Right lobe of liver (tissue), 6 donors: ENCODE measurements around the gene SORL1. TPM values are rescaled to one million over a fixed set of nuclear protein-coding genes. Genes with fewer than 3 reads are reported as not detected.

Experiments
- ATAC-seq, 4 donors: fragments of 200-7000 bp; cut with Tn5 transposase; one replicate each; pipeline ENCODE4 v1.9.1; 2020; ENCODE audit warnings: mild to moderate bottlenecking in 4 of 4, moderate library complexity in 4 of 4
- DNase-seq, 3 donors: peaks; one replicate each; pipeline ENCODE4 v3.0.0-alpha.2; 2020
- H3K27ac ChIP-seq, 3 donors: fragments of 200-600 bp; one replicate each; pipeline ENCODE4 v1.8.0; 2022
- H3K27me3 ChIP-seq, 2 donors: fragments of 200-600 bp; one replicate each; pipeline ENCODE4 v1.8.0; 2022
- H3K36me3 ChIP-seq, 4 donors: fragments of 200-600 bp; sonication (generic) in 1 of 4; one replicate each; pipeline versions ENCODE4 v1.5.1 to v1.8.0; 2017 to 2022; ENCODE audit warnings: control low read depth in 1 of 4
- H3K4me1 ChIP-seq, 4 donors: fragments of 200-600 bp; sonication (generic) in 1 of 4; one replicate each; pipeline versions ENCODE4 v1.5.1 to v1.8.0; 2017 to 2022; ENCODE audit warnings: control low read depth in 1 of 4
- H3K4me3 ChIP-seq, 3 donors: fragments of 200-600 bp; one replicate each; pipeline ENCODE4 v1.8.0; 2022
- H3K9me3 ChIP-seq, 4 donors: fragments of 200-600 bp; sonication (generic) in 1 of 4; one replicate each; pipeline versions ENCODE4 v1.5.1 to v1.8.0; 2017 to 2022; ENCODE audit warnings: control low read depth in 1 of 4
- CTCF ChIP-seq, 4 donors: fragments of 200-600 bp in 3 of 4; fragments of 450-650 bp in 1 of 4; IDR thresholded peaks; one replicate each; pipeline versions ENCODE4 v1.5.1 to v1.8.0; 2016 to 2022; ENCODE audit warnings: antibody characterized with exemption in 4 of 4, mild to moderate bottlenecking in 2 of 4
- POLR2A ChIP-seq: fragments of 450-650 bp; IDR thresholded peaks from one replicate; pipeline ENCODE4 v1.6.1; 2017; ENCODE audit warnings: antibody characterized with exemption, mild to moderate bottlenecking
- WGBS: methylation state at CpG from one replicate; pipeline ENCODE4 v1.1.6; 2018; ENCODE audit warnings: low coverage, low lambda C conversion rate; ENCODE audit not compliant: insufficient coverage; ENCODE audit errors: missing lambda C conversion rate; 5-methylcytosine and 5-hydroxymethylcytosine counted together
- intact Hi-C, 2 donors: fragments of 100-400 bp; cut with DNase I; formaldehyde crosslinking; loops; one replicate each; pipeline versions ENCODE4 v1.11.2 to v1.14.1; 2022
- total RNA-seq, 6 experiments: library from RNA; depleted of rRNA in 2 of 6; stranded (reverse); fragments of >200 nt in 2 of 6; fragmentation: NEBNext Ultra II Directional in 3 of 6; extraction: Animal tissue kit (Norgen Biotek cat#: 25700) in 3 of 6; gene quantifications; one replicate each; pipeline versions ENCODE4 v1.1.0 to v1.2.4, GENCODE V29; 2016 to 2023
- donor health status: DM: no; HTN: yes; CAD: no.
- donor health status: DM: no; HTN: no; CAD: no.
- donor health status: DM: no; HTN: no; CAD: no.
- donor health status: DM: no; HTN: yes; CAD: no.
- donor health status: DM: no; HTN: yes; CAD: no.

Gene SORL1
- total RNA-seq, 6 experiments from 2014 or later, result 45.2 to 137 (median 73.8) TPM

DNA sequence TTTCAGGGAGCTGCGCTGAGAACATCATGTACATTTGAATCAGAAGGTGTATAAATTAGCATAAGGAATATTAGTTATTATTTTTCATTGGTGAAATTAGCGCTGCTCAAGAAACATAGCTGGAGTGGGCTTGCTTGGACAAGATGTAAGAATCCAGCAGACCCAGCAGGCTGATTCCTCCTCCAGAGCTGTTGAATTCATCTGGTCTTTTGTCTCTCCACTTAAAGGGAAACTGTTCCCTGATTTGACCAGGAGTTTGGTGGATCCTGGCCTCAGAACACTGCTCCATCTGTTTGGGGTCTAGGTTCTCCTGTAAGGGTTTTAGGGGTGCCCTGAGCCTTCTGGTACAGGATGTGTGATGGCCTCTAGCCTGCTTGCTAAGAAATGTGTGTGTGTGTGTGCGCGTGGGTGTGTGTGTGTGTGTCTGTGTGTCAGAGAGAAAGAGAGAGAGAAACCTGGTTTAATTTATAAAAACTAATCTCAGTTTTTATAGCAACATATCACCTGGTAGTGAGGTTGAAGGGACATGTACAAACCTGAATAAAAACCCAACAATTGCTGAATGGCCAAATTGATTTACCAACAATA is 8.3 kb upstream of the SORL1 start:
- intact Hi-C loops, result loop anchor here in 1 of 2 donors (10.0 kb wide), 1 partner anchor 119 kb away; no protein-coding TSS in a partner anchor
- no peak for DNase-seq
- Histone ChIP-seq H3K4me3 (no peak overlapping the region), H3K4me1 (peaks cover 0 to 23% (median 0%) of the 10 kb centered on the region in 4 donors), H3K27ac (no peak overlapping the region), H3K27me3 (no peaks in the 10 kb centered on the region), H3K9me3 (no peaks in the 10 kb centered on the region), H3K36me3 (no peaks in the 10 kb centered on the region)
- WGBS, result 100% methylated on average over 2 of the region's 4 CpGs
- TF ChIP-seq CTCF (IDR thresholded peaks at IDR 0.05) (no peak), POLR2A (no peak)
- ATAC-seq, result no peak

- Histone ChIP-seq H3K4me3 (no peak overlapping the region), H3K27ac (no peak overlapping the region), H3K4me1 (peaks cover 0 to 28% (median 0%) of the 10 kb centered on the region in 4 donors), H3K36me3 (no peaks in the 10 kb centered on the region), H3K9me3 (no peaks in the 10 kb centered on the region), H3K27me3 (no peaks in the 10 kb centered on the region)
- TF ChIP-seq CTCF (IDR thresholded peaks at IDR 0.05) (no peak), POLR2A (no peak)
- no peak for ATAC-seq
- no peak for DNase-seq
- intact Hi-C loops, result loop anchor here in 1 of 2 donors (10.0 kb wide), 1 partner anchor 120 kb away; no protein-coding TSS in a partner anchor
- WGBS, result 70% methylated on average over 3 of the region's 3 CpGs
Observed at GRCh38 chr11:121444526-121444925, 7.6 kb upstream of the SORL1 start.

DNA sequence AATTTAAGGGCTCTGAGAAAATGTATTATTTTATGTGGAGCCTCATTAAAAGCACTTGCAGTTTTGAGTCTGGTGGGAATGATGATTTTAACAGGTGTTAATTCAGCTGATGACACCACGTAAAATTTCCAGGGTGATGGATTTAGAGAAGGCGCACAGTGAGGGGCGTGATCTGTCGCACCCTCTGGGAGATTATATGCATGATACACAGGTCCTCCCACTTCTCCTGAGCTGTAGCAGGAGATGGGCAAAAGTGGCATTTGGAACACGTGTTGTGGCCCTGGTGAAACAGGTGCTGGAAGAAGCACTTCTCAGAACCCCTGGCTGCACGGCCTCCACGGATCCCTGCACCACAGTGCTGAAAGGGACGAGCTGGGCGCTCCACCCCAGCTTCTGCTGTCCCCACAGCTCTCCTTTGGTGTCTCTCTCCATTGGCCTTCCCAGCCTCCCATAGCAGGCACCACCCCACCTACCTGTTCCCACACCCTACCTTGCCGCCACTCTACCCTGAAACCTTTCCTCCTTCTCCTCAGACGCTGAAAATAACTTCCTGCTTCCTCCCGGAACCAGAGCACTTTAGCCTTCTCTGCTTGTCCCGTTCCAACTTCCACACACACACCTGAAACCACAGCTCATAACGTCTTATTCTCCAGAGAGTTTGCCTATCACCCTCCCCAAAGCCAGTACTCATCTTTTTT is 6.9 kb upstream of the SORL1 start:
- ATAC-seq, result peak in 1 of 4 donors; percentile 15
- 66% methylated on average over 9 of the region's 14 CpGs for WGBS
- intact Hi-C loops, result loop anchor here in 1 of 2 donors (10.0 kb wide), 1 partner anchor 120 kb away; no protein-coding TSS in a partner anchor

GRCh38 chr11:121446752-121447156 is 5.4 kb upstream of the SORL1 start:
- ATAC-seq (no peak), DNase-seq (no peak)
- no peaks in the 10 kb centered on the region for H3K27me3 ChIP-seq
- H3K36me3 ChIP-seq, result no peaks in the 10 kb centered on the region
- peaks cover 0 to 42% (median 5%) of the 10 kb centered on the region in 4 donors for H3K4me1 ChIP-seq
- no peak overlapping the region for H3K4me3 ChIP-seq
- intact Hi-C loops, result loop anchor here in 1 of 2 donors (10.0 kb wide), 1 partner anchor 122 kb away; no protein-coding TSS in a partner anchor
- WGBS, result 56% methylated on average over 4 of the region's 4 CpGs
- no peak overlapping the region for H3K27ac ChIP-seq
- H3K9me3 ChIP-seq, result no peaks in the 10 kb centered on the region
- TF ChIP-seq POLR2A (no peak), CTCF (IDR thresholded peaks at IDR 0.05) (peak in 3 of 4 donors; percentile 21 to 31 (median 26))

More for the DNA sequence above, 6.9 kb upstream of the SORL1 start:
- no peak for TF ChIP-seq POLR2A
- no peak for TF ChIP-seq CTCF (IDR thresholded peaks at IDR 0.05)
- no peaks in the 10 kb centered on the region for H3K36me3 ChIP-seq
- no peak overlapping the region for H3K4me3 ChIP-seq
- DNase-seq, result no peak
- H3K4me1 ChIP-seq, result peaks cover 0 to 35% (median 0%) of the 10 kb centered on the region in 4 donors
- H3K27ac ChIP-seq, result no peak overlapping the region
- no peaks in the 10 kb centered on the region for H3K9me3 ChIP-seq
- H3K27me3 ChIP-seq, result no peaks in the 10 kb centered on the region
